Activated T-helper 1 cell treated with anti-CD3 and anti-CD28 coated beads, Interleukin-12 subunit alpha, Interleukin-12 subunit beta, Interleukin-2, Interleukin-4 antibody, amounts not matched to agents 30 ng/mL and 10 ng/mL and 1 ng/mL, durations not matched to agents 14 hours and 24 hours and 36 hours (primary cell): Measurements from ENCODE around the gene CDADC1. TPM values are rescaled to one million over a fixed set of nuclear protein-coding genes. Genes with fewer than 3 reads are reported as not detected.
"Not testable (repeated sequence)": the region's sequence is repeated elsewhere in the genome, so short reads cannot be mapped to it uniquely, and the experiment has no call there.

ENCODE experiments used
- DNase-seq: peaks from one replicate; pipeline ENCODE4 v3.0.0; 2021; ENCODE audit warnings: low spot score
- H3K27ac Mint-ChIP-seq: one replicate; pipeline ENCODE4 v1.8.0; 2021; ENCODE audit warnings: mild to moderate bottlenecking, mixed read lengths
- H3K27me3 Mint-ChIP-seq: one replicate; pipeline ENCODE4 v1.8.0; 2022; ENCODE audit warnings: mild to moderate bottlenecking, moderate library complexity, mixed read lengths; ENCODE audit not compliant: insufficient read depth
- H3K36me3 Mint-ChIP-seq: one replicate; pipeline ENCODE4 v1.8.0; 2021; ENCODE audit warnings: low read depth, mixed read lengths
- H3K4me1 Mint-ChIP-seq: one replicate; pipeline ENCODE4 v1.8.0; 2021; ENCODE audit warnings: low read depth, mixed read lengths
- H3K4me3 Mint-ChIP-seq: one replicate; pipeline ENCODE4 v1.8.0; 2021; ENCODE audit warnings: mild to moderate bottlenecking, moderate library complexity, mixed read lengths
- H3K9me3 Mint-ChIP-seq: one replicate; pipeline ENCODE4 v1.8.0; 2021; ENCODE audit warnings: mixed read lengths
- intact Hi-C: fragments of 100-400 bp; cut with micrococcal nuclease; formaldehyde crosslinking; loops from one replicate; pipeline ENCODE4 v1.15.1; 2024
- total RNA-seq: library from RNA; stranded (reverse); gene quantifications from 2 replicates; pipeline ENCODE4 v1.2.3, GENCODE V29; 2022

CDADC1 gene
- total RNA-seq, 1 donor from 2014 or later = 8.1 TPM

DNA sequence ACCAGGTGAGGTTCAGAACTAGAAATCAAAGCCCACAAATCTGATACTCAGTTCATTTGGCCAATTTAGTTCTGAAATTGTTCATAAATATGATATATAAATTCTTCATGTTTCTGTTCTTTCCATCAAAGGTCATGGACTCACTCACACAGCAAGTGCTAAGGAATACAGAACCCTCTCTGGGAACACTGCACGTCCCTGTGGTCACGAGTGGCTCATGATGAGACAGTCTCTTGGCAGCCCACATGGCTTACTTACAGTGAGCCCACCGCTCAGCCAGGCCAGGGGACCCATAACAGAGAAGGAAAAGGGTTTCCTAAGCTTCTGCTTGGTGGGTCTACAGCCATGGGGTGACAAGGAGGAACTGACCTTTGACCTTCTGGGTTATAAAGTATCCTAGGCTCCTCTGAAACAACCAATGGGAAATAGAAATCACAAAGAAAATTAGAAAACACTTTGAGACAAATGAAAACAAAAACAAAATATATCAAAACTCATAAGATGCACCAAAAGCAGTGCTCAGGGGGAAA is 67.4 kb downstream of the CDADC1 start:
- no peaks in the 10 kb centered on the region for H3K36me3 Mint-ChIP-seq

DNA sequence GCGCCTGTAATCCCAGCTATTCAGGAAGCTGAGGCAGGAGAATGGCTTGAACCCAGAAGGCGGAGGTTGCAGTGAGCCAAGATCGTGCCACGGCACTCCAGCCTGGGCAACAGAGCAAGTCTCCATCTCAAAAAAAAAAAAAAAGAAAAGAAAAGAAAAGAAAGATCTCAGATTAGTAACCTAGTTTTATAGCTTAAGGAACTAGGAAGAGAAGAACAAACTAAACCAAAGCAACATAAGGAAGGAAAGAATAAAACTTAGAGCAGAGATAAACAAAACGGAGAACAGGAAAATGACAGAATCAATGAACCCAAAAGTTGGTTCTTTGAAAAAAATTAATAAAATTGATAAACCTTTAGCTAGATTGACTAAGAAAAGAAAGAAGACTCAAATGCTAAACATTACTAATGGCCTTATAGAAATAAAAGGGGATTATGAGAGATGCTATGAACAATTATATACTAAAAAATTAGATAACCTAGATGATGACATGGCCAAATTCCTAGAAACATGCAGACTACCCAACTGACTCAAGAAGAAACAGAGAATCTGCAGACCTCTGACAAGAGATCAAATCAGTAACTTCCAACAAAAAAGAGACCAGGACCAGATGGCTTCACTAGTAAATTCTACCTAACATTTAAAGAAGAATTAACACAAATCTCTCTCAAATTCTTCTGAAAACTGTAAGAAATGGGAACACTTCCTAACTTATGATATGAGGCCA is 68.2 kb downstream of the CDADC1 start:
- H3K27me3 Mint-ChIP-seq = no peaks in the 10 kb centered on the region
- H3K27ac Mint-ChIP-seq = no peak overlapping the region
- H3K9me3 Mint-ChIP-seq = no peaks in the 10 kb centered on the region
- H3K4me3 Mint-ChIP-seq = no peak overlapping the region
- no peak for DNase-seq
- intact Hi-C loops = no loop called here
- peaks cover 15% of the 10 kb centered on the region for H3K4me1 Mint-ChIP-seq
- no peaks in the 10 kb centered on the region for H3K36me3 Mint-ChIP-seq

More for the DNA sequence above, 67.4 kb downstream of the CDADC1 start:
- H3K4me3 Mint-ChIP-seq = no peak overlapping the region
- no peaks in the 10 kb centered on the region for H3K27me3 Mint-ChIP-seq
- no peak for DNase-seq
- no peak overlapping the region for H3K27ac Mint-ChIP-seq
- H3K9me3 Mint-ChIP-seq = no peaks in the 10 kb centered on the region
- peaks cover 11% of the 10 kb centered on the region for H3K4me1 Mint-ChIP-seq
- intact Hi-C loops = no loop called here

DNA sequence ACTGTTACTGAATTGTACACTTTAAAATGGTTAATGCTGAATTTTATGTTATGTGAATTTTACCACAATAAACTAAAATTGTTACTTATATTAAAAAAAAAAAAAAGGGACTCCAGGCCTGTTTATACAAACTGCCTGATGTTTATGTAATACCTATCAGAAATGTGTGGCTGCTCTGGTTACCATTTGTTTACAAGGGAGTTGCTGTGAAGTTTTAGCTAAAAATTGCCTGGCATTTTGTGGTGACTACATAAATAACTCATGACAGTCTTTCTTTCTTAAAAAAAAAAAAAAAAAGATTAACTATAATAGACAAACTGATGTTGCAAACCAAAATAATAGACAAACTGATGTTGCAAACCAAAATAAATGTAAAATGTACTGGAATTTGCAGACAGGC is 71.8 kb downstream of the CDADC1 start:
- DNase-seq = no peak
- no peaks in the 10 kb centered on the region for H3K27me3 Mint-ChIP-seq
- H3K36me3 Mint-ChIP-seq = no peaks in the 10 kb centered on the region
- H3K4me1 Mint-ChIP-seq = peaks cover 10% of the 10 kb centered on the region
- H3K4me3 Mint-ChIP-seq = no peak overlapping the region
- no peaks in the 10 kb centered on the region for H3K9me3 Mint-ChIP-seq
- no peak overlapping the region for H3K27ac Mint-ChIP-seq
- intact Hi-C loops = no loop called here

DNA sequence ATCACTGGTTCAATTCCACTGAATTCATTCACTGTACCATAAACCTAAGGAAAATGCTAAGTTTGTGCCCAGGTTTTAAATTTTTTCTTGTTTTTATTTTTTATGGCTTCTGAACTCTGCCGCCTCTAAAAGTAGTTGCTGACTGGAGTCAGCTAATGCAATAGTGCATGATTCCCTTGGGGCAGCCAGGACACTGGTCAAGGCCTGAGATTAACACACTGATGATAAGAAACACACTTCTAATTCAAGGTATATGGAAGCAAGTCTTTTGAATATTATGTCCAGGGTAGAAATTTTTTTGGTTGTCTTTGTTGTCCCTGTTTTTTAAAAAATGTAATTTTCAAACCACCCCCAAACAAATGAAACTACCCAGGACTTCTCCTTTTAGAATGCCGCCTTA is 72.2 kb downstream of the CDADC1 start:
- intact Hi-C loops = no loop called here
- Mint-ChIP-seq H3K9me3 (no peaks in the 10 kb centered on the region), H3K27me3 (no peaks in the 10 kb centered on the region), H3K4me3 (no peak overlapping the region), H3K36me3 (no peaks in the 10 kb centered on the region), H3K27ac (no peak overlapping the region), H3K4me1 (peaks cover 10% of the 10 kb centered on the region)
- no peak for DNase-seq

DNA sequence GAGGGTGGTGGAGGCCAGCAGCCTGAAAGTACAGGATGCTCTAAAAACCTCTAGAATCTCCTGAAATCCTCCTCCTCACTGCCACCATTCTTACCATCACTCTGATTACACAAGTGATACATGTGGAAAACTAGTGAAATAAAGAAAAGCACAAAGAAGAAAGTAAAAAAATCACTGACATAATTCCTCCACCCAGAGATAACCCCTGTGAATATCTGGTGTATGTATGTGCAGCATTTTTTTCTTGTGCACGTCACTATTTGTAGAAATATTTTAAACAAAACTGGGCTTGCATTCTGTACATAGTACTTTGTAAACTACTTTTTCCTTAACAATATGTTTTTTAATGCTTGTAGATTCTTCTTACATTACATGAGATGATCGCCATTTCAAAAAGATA is 73.2 kb downstream of the CDADC1 start:
- Mint-ChIP-seq H3K4me1 (peaks cover 10% of the 10 kb centered on the region), H3K4me3 (no peak overlapping the region), H3K27me3 (no peaks in the 10 kb centered on the region), H3K9me3 (no peaks in the 10 kb centered on the region), H3K36me3 (no peaks in the 10 kb centered on the region), H3K27ac (no peak overlapping the region)
- intact Hi-C loops = no loop called here
- no peak for DNase-seq

DNA sequence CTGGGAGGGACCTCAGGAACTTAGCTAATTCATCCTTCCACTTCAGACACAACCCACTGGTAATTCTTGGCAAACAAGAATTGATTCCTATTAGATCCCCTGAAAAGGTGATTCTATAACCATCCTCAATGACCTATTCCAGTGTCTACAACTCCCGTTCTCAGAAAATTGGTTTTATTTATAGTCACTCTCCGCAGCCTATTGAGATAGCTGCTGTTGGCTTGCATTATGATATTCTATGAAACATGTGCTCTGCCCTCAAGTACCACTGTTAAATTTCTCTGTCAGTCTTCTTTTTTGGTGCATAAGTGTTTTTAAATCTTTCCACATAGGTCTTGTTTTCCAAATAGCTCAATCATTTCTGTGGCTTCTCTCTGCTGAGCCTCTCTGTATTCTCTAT is 75.0 kb downstream of the CDADC1 start:
- no peak overlapping the region for H3K27ac Mint-ChIP-seq
- H3K4me3 Mint-ChIP-seq = no peak overlapping the region

DNA sequence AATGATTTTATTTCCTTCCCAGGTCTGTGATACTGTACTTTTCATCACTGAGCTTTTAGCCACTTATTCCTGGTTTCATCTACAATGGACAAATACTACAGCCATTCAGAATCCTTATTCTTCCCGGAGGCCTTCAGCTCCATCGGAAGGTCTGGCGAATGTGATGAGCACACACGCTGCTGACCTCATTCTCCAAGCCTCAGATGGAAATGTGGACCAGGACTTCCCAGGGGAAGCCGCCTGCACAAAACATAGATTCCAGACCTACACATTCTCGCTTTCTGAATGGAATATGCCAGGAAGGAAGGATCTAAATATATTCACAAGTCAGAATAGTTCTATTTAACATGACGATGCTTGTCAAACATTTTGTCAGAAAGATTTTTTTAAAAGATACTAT is 75.6 kb downstream of the CDADC1 start:
- peaks cover 10% of the 10 kb centered on the region for H3K4me1 Mint-ChIP-seq
- H3K9me3 Mint-ChIP-seq = no peaks in the 10 kb centered on the region
- no peaks in the 10 kb centered on the region for H3K36me3 Mint-ChIP-seq
- no peaks in the 10 kb centered on the region for H3K27me3 Mint-ChIP-seq
- intact Hi-C loops = no loop called here
- no peak overlapping the region for H3K27ac Mint-ChIP-seq
- no peak for DNase-seq
- H3K4me3 Mint-ChIP-seq = no peak overlapping the region

More for the DNA sequence above, 75.0 kb downstream of the CDADC1 start:
- Mint-ChIP-seq H3K4me1 (peaks cover 10% of the 10 kb centered on the region), H3K36me3 (no peaks in the 10 kb centered on the region), H3K9me3 (no peaks in the 10 kb centered on the region), H3K27me3 (no peaks in the 10 kb centered on the region)
- intact Hi-C loops = no loop called here
- DNase-seq = no peak

DNA sequence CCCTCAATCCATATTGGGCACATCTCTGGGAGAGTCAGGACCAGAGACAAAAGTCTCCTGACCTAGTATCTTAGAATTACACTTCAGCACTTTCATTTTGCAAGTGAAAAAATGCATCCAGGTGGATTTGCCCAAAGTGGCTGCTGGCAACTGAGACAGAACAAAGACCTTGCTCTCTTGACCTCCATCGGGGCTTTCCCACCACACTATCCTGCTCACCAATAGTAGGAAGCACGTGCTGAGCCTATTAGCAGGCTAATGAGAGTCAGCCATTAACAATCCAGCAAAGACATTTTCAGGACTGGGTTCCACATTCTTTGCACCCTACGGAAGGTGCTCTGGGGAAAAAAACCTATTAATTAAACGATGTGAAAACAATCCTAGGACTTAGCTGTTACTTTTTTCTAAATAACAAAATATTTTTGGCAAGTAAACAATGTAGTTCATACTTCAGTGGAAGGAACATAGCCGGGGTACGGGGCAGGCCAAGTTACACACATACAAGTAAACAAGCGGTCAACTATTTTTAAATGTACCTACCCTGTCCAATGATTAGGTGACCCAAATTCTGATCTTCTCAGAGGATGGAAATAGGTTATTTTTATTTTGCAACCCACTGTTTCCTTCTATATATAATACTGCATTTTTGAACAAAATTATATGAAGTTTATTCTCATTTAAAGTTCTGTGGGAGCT is 78.6 kb downstream of the CDADC1 start:
- H3K27ac Mint-ChIP-seq = no peak overlapping the region
- no peaks in the 10 kb centered on the region for H3K27me3 Mint-ChIP-seq
- no peaks in the 10 kb centered on the region for H3K9me3 Mint-ChIP-seq
- no peaks in the 10 kb centered on the region for H3K36me3 Mint-ChIP-seq
- intact Hi-C loops = no loop called here
- no peak for DNase-seq
- no peak overlapping the region for H3K4me3 Mint-ChIP-seq
- H3K4me1 Mint-ChIP-seq = peaks cover under 1% of the 10 kb centered on the region

DNA sequence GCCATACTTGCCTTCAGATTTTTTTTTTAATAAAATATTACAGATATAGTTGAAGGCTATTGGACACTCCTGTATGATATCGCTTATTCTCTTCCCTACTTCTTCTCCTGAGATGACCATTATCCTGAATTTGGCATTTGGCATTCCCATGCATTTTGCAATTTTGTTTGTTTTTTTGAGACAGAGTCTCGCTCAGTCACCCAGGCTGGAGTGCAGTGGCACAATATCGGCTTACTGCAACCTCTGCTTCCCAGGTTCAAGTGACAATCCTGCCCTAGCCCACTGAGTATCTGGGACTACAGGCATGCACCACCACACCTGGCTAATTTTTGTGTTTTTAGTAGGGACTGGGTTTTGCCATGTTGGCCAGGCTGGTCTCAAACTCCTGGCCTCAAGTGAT is 79.4 kb downstream of the CDADC1 start:
- not testable (repeated sequence) for H3K4me1 Mint-ChIP-seq

DNA sequence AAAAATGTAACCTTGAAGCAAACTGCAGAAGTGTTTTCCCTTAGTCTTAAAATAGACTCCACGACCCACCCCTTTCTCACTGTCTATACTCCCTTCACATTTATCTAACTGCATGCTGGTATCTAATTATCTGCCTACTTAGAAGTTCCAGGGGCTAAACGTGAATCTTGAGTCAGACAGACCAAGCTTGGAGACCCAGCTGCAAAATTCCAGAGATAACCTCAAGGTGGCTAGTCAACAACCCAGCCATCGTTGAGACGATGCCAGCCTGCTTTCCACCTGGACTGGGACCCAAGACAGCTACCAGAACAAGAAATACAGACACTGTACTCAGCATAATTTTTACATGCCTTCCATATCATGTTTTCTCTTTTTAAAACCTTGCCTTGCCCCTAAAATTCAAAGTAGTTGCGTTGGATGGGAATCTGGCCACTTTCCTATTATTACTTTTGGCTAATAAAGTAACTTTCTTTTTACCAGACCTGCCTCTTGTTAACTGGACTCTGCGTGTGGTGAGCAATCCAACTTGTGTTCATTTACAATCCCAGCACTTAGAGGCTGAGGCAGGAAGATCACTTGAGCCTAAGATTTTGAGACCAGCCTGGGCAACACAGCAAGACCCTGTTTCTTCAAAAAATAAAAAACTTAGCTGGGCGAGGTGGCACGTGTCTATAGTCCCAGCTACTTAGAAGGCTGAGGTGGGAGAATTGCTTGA is 82.3 kb downstream of the CDADC1 start:
- no peak for DNase-seq
- no peak overlapping the region for H3K4me3 Mint-ChIP-seq
- intact Hi-C loops = no loop called here
- no peaks in the 10 kb centered on the region for H3K9me3 Mint-ChIP-seq
- H3K27me3 Mint-ChIP-seq = peaks cover 4% of the 10 kb centered on the region
- H3K4me1 Mint-ChIP-seq = no peaks in the 10 kb centered on the region
- no peaks in the 10 kb centered on the region for H3K36me3 Mint-ChIP-seq
- H3K27ac Mint-ChIP-seq = no peak overlapping the region

More for the DNA sequence above, 79.4 kb downstream of the CDADC1 start:
- H3K27ac Mint-ChIP-seq, DNase-seq, H3K9me3 Mint-ChIP-seq, H3K4me3 Mint-ChIP-seq, H3K27me3 Mint-ChIP-seq, intact Hi-C loops, H3K36me3 Mint-ChIP-seq: not testable (repeated sequence)

DNA sequence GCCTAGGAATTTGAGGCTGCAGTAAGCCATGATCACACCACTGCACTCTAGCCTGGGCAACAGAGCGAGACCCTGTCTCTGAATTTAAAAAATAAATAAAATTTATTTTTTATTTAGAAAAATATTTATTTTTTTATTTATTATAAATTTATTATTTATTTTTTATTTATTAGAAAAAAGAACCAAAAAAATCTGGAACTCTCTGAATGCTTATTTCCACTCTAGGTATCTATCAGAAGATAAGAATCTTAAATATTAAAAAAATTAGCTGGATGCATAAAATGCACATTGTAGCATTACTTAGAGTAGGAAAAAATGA is 82.8 kb downstream of the CDADC1 start:
- H3K27me3 Mint-ChIP-seq = peaks cover 4% of the 10 kb centered on the region
- no peaks in the 10 kb centered on the region for H3K9me3 Mint-ChIP-seq
- intact Hi-C loops = no loop called here
- no peaks in the 10 kb centered on the region for H3K4me1 Mint-ChIP-seq
- no peak overlapping the region for H3K4me3 Mint-ChIP-seq
- DNase-seq = no peak
- no peak overlapping the region for H3K27ac Mint-ChIP-seq
- H3K36me3 Mint-ChIP-seq = no peaks in the 10 kb centered on the region

DNA sequence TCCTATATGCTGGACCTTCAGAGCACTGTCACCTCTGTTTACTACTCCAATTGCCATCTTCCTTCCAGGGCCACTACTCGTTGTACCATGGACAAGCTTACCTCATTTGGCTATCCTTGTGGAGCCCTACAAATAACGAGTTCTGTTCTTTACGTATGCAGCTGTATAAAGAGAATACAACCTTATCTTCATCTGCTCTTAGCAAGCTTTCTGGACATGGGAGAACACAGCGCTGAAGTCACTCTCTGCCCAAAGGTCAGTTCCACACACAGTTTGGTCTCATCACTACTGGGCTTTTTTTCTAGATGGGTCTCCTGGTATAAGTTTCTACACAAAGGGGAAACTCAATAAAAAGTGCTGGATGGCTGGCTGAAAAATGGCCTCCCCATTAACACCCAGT is 88.9 kb downstream of the CDADC1 start:
- H3K9me3 Mint-ChIP-seq = no peaks in the 10 kb centered on the region
- H3K36me3 Mint-ChIP-seq = no peaks in the 10 kb centered on the region
- no peaks in the 10 kb centered on the region for H3K4me1 Mint-ChIP-seq
- H3K27me3 Mint-ChIP-seq = peaks cover 9% of the 10 kb centered on the region
- no peak overlapping the region for H3K27ac Mint-ChIP-seq
- no peak for DNase-seq
- H3K4me3 Mint-ChIP-seq = no peak overlapping the region
- intact Hi-C loops = no loop called here

DNA sequence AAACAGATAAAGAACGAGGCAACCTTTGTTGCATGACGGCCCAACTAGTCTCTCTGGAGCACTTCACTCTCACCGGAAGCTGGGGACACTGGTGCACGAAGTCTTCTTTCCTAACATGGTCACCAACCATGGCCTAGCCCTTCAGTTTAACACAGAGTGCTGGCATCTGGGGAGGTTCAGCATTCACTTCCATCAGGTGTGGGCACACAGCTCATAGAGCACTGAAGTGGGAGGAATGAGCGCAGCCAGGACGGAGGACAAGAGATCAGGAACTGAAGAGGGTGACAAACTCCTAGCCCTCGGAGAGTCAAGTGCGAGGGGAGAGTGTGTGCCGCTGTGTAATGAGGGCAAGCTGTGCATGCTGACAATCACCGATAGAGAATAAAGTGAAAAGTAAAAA is 92.4 kb downstream of the CDADC1 start:
- DNase-seq = no peak
- intact Hi-C loops = no loop called here
- no peaks in the 10 kb centered on the region for H3K9me3 Mint-ChIP-seq

More for the DNA sequence above, 92.4 kb downstream of the CDADC1 start:
- Mint-ChIP-seq H3K4me3 (no peak overlapping the region), H3K36me3 (no peaks in the 10 kb centered on the region), H3K27ac (no peak overlapping the region), H3K27me3 (peaks cover 6% of the 10 kb centered on the region), H3K4me1 (no peaks in the 10 kb centered on the region)
